ENCODE results near the gene PHYH. TPM values are rescaled to one million over a fixed set of nuclear protein-coding genes. Genes with fewer than 3 reads are reported as not detected.
A peak's percentile ranks its signal among the peaks of the same experiment; 100 is the strongest.
"Not testable (repeated sequence)": the region's sequence is repeated elsewhere in the genome, so short reads cannot be mapped to it uniquely, and the experiment has no call there.

Gene PHYH
- total RNA-seq, 1 experiment from 2014 or later: 30.2 TPM

- DNase-seq (ENCODE audit: low read depth): peak; percentile 54
Observed at GRCh38 chr10:13271552-13272163, 28.2 kb downstream of the PHYH start.

GRCh38 chr10:13270877-13271551 lies 28.9 kb downstream of the PHYH start:
- DNase-seq (ENCODE audit: low read depth): peak; percentile 23

GRCh38 chr10:13268841-13269240 lies 31.0 kb downstream of the PHYH start:
- DNase-seq (ENCODE audit: low read depth): no peak

- no peak for DNase-seq (ENCODE audit: low read depth)
Observed at GRCh38 chr10:13268310-13268709, 31.6 kb downstream of the PHYH start.

GRCh38 chr10:13263591-13263990 lies 36.3 kb downstream of the PHYH start:
- DNase-seq (ENCODE audit: low read depth): no peak

GRCh38 chr10:13262433-13262832 lies 37.4 kb downstream of the PHYH start:
- DNase-seq (ENCODE audit: low read depth): no peak

- DNase-seq (ENCODE audit: low read depth): no peak
Observed at GRCh38 chr10:13257621-13258140, 42.2 kb downstream of the PHYH start.

- no peak for DNase-seq (ENCODE audit: low read depth)
Observed at GRCh38 chr10:13256627-13257026, 43.2 kb downstream of the PHYH start.

- no peak for DNase-seq (ENCODE audit: low read depth)
Observed at GRCh38 chr10:13253726-13254125, 46.1 kb downstream of the PHYH start.

GRCh38 chr10:13247784-13248183 lies 52.1 kb downstream of the PHYH start:
- DNase-seq (ENCODE audit: low read depth): no peak

GRCh38 chr10:13247246-13247645 lies 52.6 kb downstream of the PHYH start:
- DNase-seq (ENCODE audit: low read depth): no peak

- not testable (repeated sequence) for DNase-seq (ENCODE audit: low read depth)
Observed at GRCh38 chr10:13242260-13242659, 57.6 kb downstream of the PHYH start.

- no peak for DNase-seq (ENCODE audit: low read depth)
Observed at GRCh38 chr10:13241613-13242012, 58.3 kb downstream of the PHYH start.

GRCh38 chr10:13239923-13240322 lies 59.9 kb downstream of the PHYH start:
- no peak for DNase-seq (ENCODE audit: low read depth)

- no peak for DNase-seq (ENCODE audit: low read depth)
Observed at GRCh38 chr10:13238271-13239077, 61.4 kb downstream of the PHYH start.

GRCh38 chr10:13236638-13237037 lies 63.2 kb downstream of the PHYH start:
- no peak for DNase-seq (ENCODE audit: low read depth)

- DNase-seq (ENCODE audit: low read depth): not testable (repeated sequence)
Observed at GRCh38 chr10:13234736-13235135, 65.1 kb downstream of the PHYH start.

- DNase-seq (ENCODE audit: low read depth): no peak
Observed at GRCh38 chr10:13234172-13234571, 65.7 kb downstream of the PHYH start, which contains the start of gene UCMA. TSS of gene UCMA (minus strand) at chr10:13234374. CDS start at chr10:13234258, 116 bp downstream.

- DNase-seq (ENCODE audit: low read depth): no peak
Observed at GRCh38 chr10:13233358-13233757, 66.5 kb downstream of the PHYH start.

GRCh38 chr10:13231808-13232207 lies 68.1 kb downstream of the PHYH start:
- DNase-seq (ENCODE audit: low read depth): no peak

GRCh38 chr10:13231190-13231589 lies 68.7 kb downstream of the PHYH start:
- no peak for DNase-seq (ENCODE audit: low read depth)
